Stimulated activated naive CD8-positive, alpha-beta T cell treated with anti-CD3 and anti-CD28 coated beads, Interleukin-15, Interleukin-2, amounts not matched to agents 100 ng/mL and 50 ng/mL, for 24 hours (primary cell): Measurements from ENCODE around the gene S1PR4.
"Not testable (repeated sequence)": the region's sequence is repeated elsewhere in the genome, so short reads cannot be mapped to it uniquely, and the experiment has no call there.

Source experiments
- H3K27ac Mint-ChIP-seq: one replicate; pipeline ENCODE4 v1.8.0; 2021; ENCODE audit warnings: mild to moderate bottlenecking, mixed read lengths
- H3K27me3 Mint-ChIP-seq: one replicate; pipeline ENCODE4 v1.8.0; 2021; ENCODE audit warnings: mixed read lengths
- H3K36me3 Mint-ChIP-seq: one replicate; pipeline ENCODE4 v1.8.0; 2021; ENCODE audit warnings: low read depth, mixed read lengths
- H3K4me1 Mint-ChIP-seq: one replicate; pipeline ENCODE4 v1.8.0; 2021; ENCODE audit warnings: low read depth, mixed read lengths
- H3K4me3 Mint-ChIP-seq: one replicate; pipeline ENCODE4 v1.8.0; 2021; ENCODE audit warnings: mild to moderate bottlenecking, mixed read lengths
- H3K9me3 Mint-ChIP-seq: one replicate; pipeline ENCODE4 v1.8.0; 2021; ENCODE audit warnings: mixed read lengths

S1PR4 gene

GRCh38 chr19:3162418-3163229 is 15.9 kb upstream of the S1PR4 start:
- Mint-ChIP-seq H3K4me3 (no peak overlapping the region), H3K36me3 (peaks cover 4% of the 10 kb centered on the region), H3K27ac (no peak overlapping the region), H3K27me3 (no peaks in the 10 kb centered on the region), H3K4me1 (peaks cover 26% of the 10 kb centered on the region), H3K9me3 (peaks cover 6% of the 10 kb centered on the region)

- Mint-ChIP-seq H3K4me3 (no peak overlapping the region), H3K27me3 (no peaks in the 10 kb centered on the region), H3K36me3 (peaks cover 4% of the 10 kb centered on the region), H3K27ac (no peak overlapping the region), H3K4me1 (peaks cover 24% of the 10 kb centered on the region), H3K9me3 (peaks cover 6% of the 10 kb centered on the region)
These were observed 15.2 kb upstream of the S1PR4 start for GRCh38 chr19:3163230-3163886.

DNA sequence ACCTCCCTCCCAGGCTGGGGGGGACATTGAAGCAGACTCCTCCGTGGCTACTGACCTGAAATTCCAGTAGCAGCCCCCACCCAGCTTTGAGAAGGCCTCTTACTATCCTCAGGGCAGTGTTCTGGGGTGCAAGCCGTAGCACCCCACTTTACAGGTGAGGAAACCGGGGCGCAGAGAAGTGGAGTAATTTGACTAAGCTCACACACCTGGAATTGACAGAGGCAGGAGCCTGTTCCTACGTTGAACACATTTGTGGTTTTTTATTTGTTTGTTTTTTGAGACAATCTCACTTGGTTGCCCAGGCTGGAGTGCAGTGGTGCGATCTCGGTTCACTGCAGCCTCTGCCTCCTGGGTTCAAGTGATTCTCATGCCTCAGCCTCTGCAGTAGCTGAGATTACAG is 14.6 kb upstream of the S1PR4 start:
- Mint-ChIP-seq H3K9me3 (peaks cover 6% of the 10 kb centered on the region), H3K36me3 (peaks cover 4% of the 10 kb centered on the region), H3K4me3 (no peak overlapping the region), H3K27me3 (no peaks in the 10 kb centered on the region), H3K4me1 (peaks cover 24% of the 10 kb centered on the region), H3K27ac (no peak overlapping the region)

- Mint-ChIP-seq H3K4me3 (no peak overlapping the region), H3K9me3 (no peaks in the 10 kb centered on the region), H3K36me3 (no peaks in the 10 kb centered on the region), H3K27ac (no peak overlapping the region), H3K27me3 (no peaks in the 10 kb centered on the region), H3K4me1 (peaks cover 25% of the 10 kb centered on the region)
These were observed 10.9 kb upstream of the S1PR4 start for GRCh38 chr19:3167533-3168272.

DNA sequence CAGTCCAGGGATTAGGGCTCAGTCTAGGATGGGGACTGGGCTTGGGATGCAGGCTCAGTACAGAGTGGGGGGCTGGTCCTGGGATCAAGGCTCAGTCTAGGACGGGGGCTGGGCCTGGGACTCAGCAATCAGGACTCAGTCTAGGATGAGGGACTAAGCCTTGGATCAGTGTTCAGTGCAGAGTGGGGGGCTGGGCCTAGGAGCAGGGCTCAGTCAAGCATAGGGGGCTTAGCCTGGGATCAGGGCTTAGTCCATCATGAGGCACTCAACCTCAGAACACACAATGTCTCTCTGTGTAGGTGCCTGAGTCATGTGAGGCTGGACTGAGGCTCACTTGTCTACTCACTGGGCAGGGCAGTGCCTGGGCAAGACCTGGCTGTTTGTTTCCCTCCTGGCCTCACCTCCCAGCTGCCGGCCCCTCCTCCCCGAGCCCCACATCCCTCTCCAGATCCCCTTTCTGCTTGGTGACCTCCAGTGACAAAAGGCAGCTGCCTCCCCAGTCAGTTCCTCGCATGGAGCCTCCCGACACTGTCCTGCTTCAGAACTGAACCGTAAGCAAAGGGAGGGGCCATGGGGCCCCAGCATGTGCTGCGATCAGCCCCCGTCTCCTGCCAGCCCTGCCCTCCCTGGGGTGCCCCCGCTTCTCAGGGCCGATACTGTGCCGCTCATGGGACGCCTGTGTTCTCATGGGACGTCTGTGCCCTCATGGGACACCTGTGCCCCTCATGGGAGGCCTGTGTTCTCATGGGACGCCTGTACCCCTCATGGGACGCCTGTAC is 6.5 kb upstream of the S1PR4 start:
- Mint-ChIP-seq H3K4me1 (peaks cover 25% of the 10 kb centered on the region), H3K36me3 (no peaks in the 10 kb centered on the region), H3K4me3 (no peak overlapping the region), H3K27me3 (no peaks in the 10 kb centered on the region), H3K27ac (no peak overlapping the region), H3K9me3 (no peaks in the 10 kb centered on the region)

- H3K9me3 Mint-ChIP-seq, H3K4me3 Mint-ChIP-seq, H3K27ac Mint-ChIP-seq, H3K36me3 Mint-ChIP-seq, H3K27me3 Mint-ChIP-seq: not testable (repeated sequence)
- H3K4me1 Mint-ChIP-seq: peaks cover 28% of the 10 kb centered on the region
These were observed 5.9 kb upstream of the S1PR4 start for GRCh38 chr19:3172673-3173000.

DNA sequence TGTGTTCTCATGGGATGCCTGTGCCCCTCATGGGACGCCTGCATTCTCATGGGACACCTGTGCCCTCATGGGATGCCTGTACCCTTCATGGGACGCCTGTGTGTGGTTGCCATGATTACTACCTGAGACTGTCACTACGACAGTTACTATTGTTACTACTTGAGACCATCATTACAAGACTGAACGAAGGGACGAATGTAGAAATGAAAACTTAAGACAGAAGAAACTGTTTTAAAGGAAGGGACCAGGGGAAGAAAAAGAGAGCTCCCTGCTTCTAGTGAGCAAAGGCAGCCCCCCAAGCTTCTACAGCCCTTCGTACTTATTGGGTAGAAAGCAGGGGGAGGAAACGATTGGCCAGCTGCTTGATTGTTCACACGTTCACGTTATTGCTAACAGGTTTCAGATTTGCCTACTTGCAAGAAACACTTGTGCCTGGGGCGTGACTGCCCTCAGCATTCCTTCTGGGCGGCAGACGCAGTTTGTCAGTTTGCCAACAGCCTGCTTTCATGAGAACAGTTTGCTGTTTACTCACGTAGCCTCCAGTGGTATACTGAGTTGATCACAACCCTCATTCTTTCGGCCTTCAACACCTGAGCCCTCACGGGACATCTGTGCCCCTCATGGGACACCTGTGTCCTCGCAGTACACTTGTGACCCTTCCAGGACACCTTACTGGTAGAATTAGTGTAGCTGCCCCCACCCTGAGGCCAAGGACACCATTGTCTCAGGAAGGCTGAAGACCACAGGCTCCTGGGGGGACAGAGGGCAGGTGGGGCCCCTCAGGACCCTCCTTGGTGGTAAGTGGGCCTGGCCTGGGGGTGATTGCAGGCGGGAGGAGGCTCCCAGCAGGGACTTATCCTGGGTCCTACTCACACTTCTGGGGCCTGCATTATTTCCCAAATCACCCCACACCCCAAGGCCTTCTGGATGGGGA is 2.5 kb upstream of the S1PR4 start:
- H3K4me3 Mint-ChIP-seq: no peak overlapping the region
- H3K9me3 Mint-ChIP-seq: no peaks in the 10 kb centered on the region
- H3K36me3 Mint-ChIP-seq: peaks cover 6% of the 10 kb centered on the region
- peaks cover 34% of the 10 kb centered on the region for H3K4me1 Mint-ChIP-seq
- H3K27ac Mint-ChIP-seq: peak overlapping the region; percentile 46
- no peaks in the 10 kb centered on the region for H3K27me3 Mint-ChIP-seq

DNA sequence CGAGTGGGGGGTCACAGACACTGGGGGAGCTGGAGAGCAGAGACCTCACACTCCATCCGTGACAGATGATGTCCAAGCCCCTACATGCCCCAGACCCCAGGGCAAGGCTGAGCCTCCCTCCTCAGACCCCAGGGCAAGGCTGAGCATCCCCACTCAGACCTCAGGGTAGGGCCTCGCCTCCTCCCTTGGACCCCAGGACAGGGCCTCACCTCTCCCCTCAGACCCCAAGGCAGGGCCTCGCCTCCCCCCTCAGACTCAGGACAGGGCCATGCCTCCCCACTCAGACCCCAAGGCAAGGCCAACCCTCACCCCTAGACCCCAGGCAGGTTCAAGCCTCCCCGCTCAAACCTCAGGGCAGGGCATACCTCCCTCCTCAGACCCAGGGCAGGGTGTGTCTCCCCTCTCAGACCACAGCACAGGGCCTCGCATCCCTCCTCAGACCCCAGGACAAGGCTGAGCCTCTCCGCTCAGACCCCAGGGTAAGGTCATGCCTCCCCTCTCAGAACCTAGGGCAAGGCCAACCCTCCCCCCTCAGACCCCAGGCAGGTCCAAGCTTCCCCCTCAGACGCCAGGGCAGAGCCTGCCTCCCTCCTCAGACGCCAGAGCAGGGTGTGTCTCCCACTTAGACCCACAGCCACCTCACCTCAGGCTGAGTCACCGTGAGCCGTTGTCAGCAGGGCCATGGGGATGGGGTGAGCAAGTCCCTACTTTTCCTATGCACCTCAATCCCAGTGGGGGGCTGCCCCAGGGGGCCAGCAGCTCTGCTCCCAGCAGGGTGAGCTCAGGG is 1.7 kb upstream of the S1PR4 start:
- Mint-ChIP-seq H3K36me3 (peaks cover 7% of the 10 kb centered on the region), H3K4me1 (peaks cover 34% of the 10 kb centered on the region), H3K27me3 (no peaks in the 10 kb centered on the region), H3K27ac (peak overlapping the region; percentile 81), H3K9me3 (no peaks in the 10 kb centered on the region), H3K4me3 (peak overlapping the region; percentile 74)

GRCh38 chr19:3178973-3179738 is 587 bp downstream of the S1PR4 start:
- peak overlapping the region; percentile 95 for H3K27ac Mint-ChIP-seq
- peaks cover 11% of the 10 kb centered on the region for H3K36me3 Mint-ChIP-seq
- H3K9me3 Mint-ChIP-seq: no peaks in the 10 kb centered on the region
- peaks cover 49% of the 10 kb centered on the region for H3K4me1 Mint-ChIP-seq
- no peaks in the 10 kb centered on the region for H3K27me3 Mint-ChIP-seq
- H3K4me3 Mint-ChIP-seq: peak overlapping the region; percentile 99

- H3K4me1 Mint-ChIP-seq: peaks cover 56% of the 10 kb centered on the region
- H3K27ac Mint-ChIP-seq: peak overlapping the region; percentile 95
- peak overlapping the region; percentile 99 for H3K4me3 Mint-ChIP-seq
- no peaks in the 10 kb centered on the region for H3K9me3 Mint-ChIP-seq
- peaks cover 11% of the 10 kb centered on the region for H3K36me3 Mint-ChIP-seq
- H3K27me3 Mint-ChIP-seq: no peaks in the 10 kb centered on the region
These were observed 1.2 kb downstream of the S1PR4 start for GRCh38 chr19:3179739-3180293.

DNA sequence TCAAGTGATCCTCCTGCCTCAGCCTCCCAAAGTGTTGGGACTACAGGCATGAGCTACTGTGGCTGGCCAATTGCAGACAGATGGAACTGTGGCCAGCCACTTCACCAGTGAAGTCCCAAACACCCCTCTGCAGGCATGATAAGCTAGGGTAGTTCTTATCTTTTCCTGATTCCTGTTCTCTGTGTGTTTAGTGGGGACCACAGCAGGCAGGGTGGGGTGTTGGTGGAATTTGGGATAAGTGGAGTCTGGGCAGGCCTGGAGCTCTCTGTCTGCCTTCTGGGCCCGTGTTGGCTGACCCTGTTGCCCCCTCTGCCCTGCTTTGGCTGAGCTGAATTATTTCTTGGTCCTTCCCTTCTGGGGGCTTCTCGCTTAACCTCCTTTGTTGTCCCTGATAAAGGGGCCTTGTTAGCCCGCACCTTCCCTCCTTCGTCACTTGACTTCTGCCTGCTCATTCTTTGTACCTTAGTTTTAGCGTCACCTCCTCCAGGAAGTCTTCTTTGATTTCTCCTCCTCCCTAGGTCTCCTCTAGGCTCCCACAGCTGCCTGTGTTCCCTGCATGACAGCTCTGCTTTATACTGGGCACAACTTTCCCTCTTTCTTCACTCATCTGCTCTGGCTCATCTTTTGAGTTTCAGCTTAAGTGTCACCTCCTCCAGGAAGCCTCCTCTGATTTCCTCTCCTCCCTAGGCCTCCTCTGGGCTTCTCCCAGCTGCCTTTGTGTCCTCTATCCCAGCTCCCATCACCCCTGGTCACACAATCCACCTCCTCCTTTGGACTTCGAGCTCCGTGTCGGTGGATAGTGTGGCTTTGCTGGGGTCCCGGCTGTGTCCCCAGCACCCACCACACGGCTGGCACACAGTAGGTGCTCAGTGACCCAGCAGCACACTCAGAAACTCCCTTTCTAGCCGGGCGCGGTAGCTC is 5.4 kb downstream of the S1PR4 start:
- Mint-ChIP-seq H3K4me1 (peaks cover 64% of the 10 kb centered on the region), H3K4me3 (peak overlapping the region; percentile 11), H3K27me3 (no peaks in the 10 kb centered on the region), H3K36me3 (peaks cover 23% of the 10 kb centered on the region), H3K9me3 (no peaks in the 10 kb centered on the region), H3K27ac (peak overlapping the region; percentile 98)
